HepG2 (cell line): ENCODE data around the gene ZNF616. TPM values are rescaled to one million over a fixed set of nuclear protein-coding genes. Genes with fewer than 3 reads are reported as not detected.
A peak's percentile ranks its signal among the peaks of the same experiment; 100 is the strongest.

Experiments used
- FOXO1 ChIP-seq: sonication (generic); formaldehyde crosslinking; IDR thresholded peaks from 2 replicates; pipeline ENCODE4 v1.4.0; 2020; ENCODE audit warnings: missing genetic modification reagents
- FOXP1 ChIP-seq, 2 experiments: fragments of 450-650 bp in 1 of 2; IDR thresholded peaks; 2 replicates each; pipeline ENCODE4 v1.6.1; 2017 to 2018; ENCODE audit warnings: antibody characterized with exemption in 1 of 2
- GATAD2A ChIP-seq: IDR thresholded peaks from 2 replicates; pipeline ENCODE4 v1.6.1; 2016
- IRF2 ChIP-seq: IDR thresholded peaks from 2 replicates; pipeline ENCODE4 v1.6.1; 2018; ENCODE audit warnings: missing genetic modification reagents, missing compliant biosample characterization
- JUNB ChIP-seq: sonication (generic); formaldehyde crosslinking; IDR thresholded peaks from 2 replicates; pipeline ENCODE4 v1.8.0; 2022; ENCODE audit warnings: missing genetic modification reagents, mild to moderate bottlenecking, borderline replicate concordance
- MAFK ChIP-seq, 2 experiments: IDR thresholded peaks in 1 of 2; conservative IDR thresholded peaks in 1 of 2; 2 replicates each; pipeline ENCODE4 v1.6.1; 2011; ENCODE audit warnings: improper control_type of control experiment in 2 of 2, low read length in 2 of 2
- SRF ChIP-seq: IDR thresholded peaks from 2 replicates; pipeline ENCODE4 v1.6.1; 2011; ENCODE audit warnings: mild to moderate bottlenecking, low read depth, low read length, moderate library complexity
- ZEB1 ChIP-seq: IDR thresholded peaks from 2 replicates; pipeline ENCODE4 v1.6.1; 2012; ENCODE audit warnings: mild to moderate bottlenecking, low read depth, inconsistent platforms; ENCODE audit not compliant: insufficient replicate concordance
- ZNF143 ChIP-seq: sonication (generic); formaldehyde crosslinking; IDR thresholded peaks from 2 replicates; pipeline ENCODE4 v1.4.0; 2020; ENCODE audit warnings: missing genetic modification reagents
- ZNF557 ChIP-seq: sonication (generic); formaldehyde crosslinking; IDR thresholded peaks from 2 replicates; pipeline ENCODE4 v1.4.0; 2020; ENCODE audit warnings: missing genetic modification reagents
- ZNF598 ChIP-seq: sonication (generic); formaldehyde crosslinking; IDR thresholded peaks from 2 replicates; pipeline ENCODE4 v1.5.1; 2020; ENCODE audit warnings: mild to moderate bottlenecking, missing genetic modification reagents, borderline replicate concordance
- polyA plus RNA-seq, 8 experiments: library from polyadenylated mRNA; depleted of rRNA in 3 of 8; stranded (reverse) in 7 of 8; unstranded in 1 of 8; fragments of >200 nt; fragmentation: Illumina TruSeq in 4 of 8; extraction: Trizol in 4 of 8; gene quantifications; 2 replicates each; pipeline versions ENCODE4 v1.2.1 to v1.2.3, GENCODE V29; 2011 to 2016; ENCODE audit warnings: low read depth in 4 of 8, missing spikeins in 1 of 8, mixed read lengths in 1 of 8; ENCODE audit not compliant: insufficient read depth in 1 of 8
- total RNA-seq, 5 experiments: library from RNA; depleted of rRNA; stranded (reverse); fragments of >200 nt; fragmentation: Illumina TruSeq; extraction: Trizol; gene quantifications; 2 replicates each; pipeline ENCODE4 v1.2.3, GENCODE V29; 2016; ENCODE audit warnings: low read depth in 1 of 5
- TF ChIP-seq, protein P1 (sequence below): sonication (generic); formaldehyde crosslinking; conservative IDR thresholded peaks from 2 replicates; pipeline ENCODE4 v1.4.0; 2020; ENCODE audit warnings: missing genetic modification reagents
- TF ChIP-seq, protein P2 (sequence below): sonication (generic); formaldehyde crosslinking; conservative IDR thresholded peaks from 2 replicates; pipeline ENCODE4 v1.4.0; 2020; ENCODE audit warnings: missing genetic modification reagents
- TF ChIP-seq, protein P3 (sequence below): sonication (generic); formaldehyde crosslinking; IDR thresholded peaks from 2 replicates; pipeline ENCODE4 v1.4.0; 2020; ENCODE audit warnings: missing genetic modification reagents, mild to moderate bottlenecking, borderline replicate concordance
- TF ChIP-seq, protein P4 (sequence below): sonication (generic); formaldehyde crosslinking; IDR thresholded peaks from 2 replicates; pipeline ENCODE4 v1.5.1; 2020; ENCODE audit warnings: missing genetic modification reagents, mild to moderate bottlenecking, borderline replicate concordance
- TF ChIP-seq, protein P5 (sequence below): sonication (generic); formaldehyde crosslinking; IDR thresholded peaks from 2 replicates; pipeline ENCODE4 v1.5.0; 2020; ENCODE audit warnings: missing genetic modification reagents
- TF ChIP-seq, protein P6 (sequence below): IDR thresholded peaks from 2 replicates; pipeline ENCODE4 v1.6.1; 2016; ENCODE audit warnings: mild to moderate bottlenecking

The ZNF616 gene
- total and polyA plus RNA-seq, 2 of the 13 experiments (the other 11 are each of a cell fraction or from before 2014, with no cell fraction given): 2.2 to 10.4 TPM

DNA sequence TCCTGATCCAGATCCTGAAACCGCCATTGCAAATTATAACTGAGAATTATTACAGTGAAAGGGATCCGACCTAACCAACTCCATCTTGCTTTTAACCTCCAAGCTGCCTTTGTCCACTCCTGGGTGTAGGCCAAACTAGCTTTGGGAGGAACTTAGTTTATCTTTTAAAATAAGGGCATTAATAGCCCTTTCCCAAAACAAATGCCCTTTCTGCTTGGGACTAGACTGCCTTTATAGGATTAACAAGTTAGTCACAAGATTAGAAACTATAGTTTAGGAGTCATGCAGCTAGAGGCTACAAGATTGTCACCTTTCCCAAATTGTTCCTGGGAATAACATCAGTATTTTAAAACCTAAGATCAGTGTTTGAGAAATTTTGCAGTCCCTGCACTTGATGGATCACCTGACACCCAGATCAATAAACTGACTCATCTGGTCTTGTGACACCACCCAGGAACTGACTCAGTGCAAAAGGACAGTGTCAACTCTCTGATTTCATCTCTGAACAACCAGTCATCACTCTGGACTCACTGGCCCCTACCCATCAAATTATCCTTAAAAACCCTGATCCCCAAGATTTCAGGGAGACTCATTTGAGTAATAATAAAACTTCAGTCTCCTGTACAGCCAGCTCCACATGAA lies 40.1 kb downstream of the ZNF616 start (continued):
- TF ChIP-seq ZNF598 (CRISPR knock-in tag): no peak
- no peak; the same call in 1 of the 2 replicates for TF ChIP-seq FOXO1 (CRISPR knock-in tag)
- TF ChIP-seq, protein P1, sequence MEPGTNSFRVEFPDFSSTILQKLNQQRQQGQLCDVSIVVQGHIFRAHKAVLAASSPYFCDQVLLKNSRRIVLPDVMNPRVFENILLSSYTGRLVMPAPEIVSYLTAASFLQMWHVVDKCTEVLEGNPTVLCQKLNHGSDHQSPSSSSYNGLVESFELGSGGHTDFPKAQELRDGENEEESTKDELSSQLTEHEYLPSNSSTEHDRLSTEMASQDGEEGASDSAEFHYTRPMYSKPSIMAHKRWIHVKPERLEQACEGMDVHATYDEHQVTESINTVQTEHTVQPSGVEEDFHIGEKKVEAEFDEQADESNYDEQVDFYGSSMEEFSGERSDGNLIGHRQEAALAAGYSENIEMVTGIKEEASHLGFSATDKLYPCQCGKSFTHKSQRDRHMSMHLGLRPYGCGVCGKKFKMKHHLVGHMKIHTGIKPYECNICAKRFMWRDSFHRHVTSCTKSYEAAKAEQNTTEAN (CRISPR knock-in tag): no peak
- no peak for TF ChIP-seq ZEB1
- TF ChIP-seq SRF: no peak
- TF ChIP-seq, protein P2, sequence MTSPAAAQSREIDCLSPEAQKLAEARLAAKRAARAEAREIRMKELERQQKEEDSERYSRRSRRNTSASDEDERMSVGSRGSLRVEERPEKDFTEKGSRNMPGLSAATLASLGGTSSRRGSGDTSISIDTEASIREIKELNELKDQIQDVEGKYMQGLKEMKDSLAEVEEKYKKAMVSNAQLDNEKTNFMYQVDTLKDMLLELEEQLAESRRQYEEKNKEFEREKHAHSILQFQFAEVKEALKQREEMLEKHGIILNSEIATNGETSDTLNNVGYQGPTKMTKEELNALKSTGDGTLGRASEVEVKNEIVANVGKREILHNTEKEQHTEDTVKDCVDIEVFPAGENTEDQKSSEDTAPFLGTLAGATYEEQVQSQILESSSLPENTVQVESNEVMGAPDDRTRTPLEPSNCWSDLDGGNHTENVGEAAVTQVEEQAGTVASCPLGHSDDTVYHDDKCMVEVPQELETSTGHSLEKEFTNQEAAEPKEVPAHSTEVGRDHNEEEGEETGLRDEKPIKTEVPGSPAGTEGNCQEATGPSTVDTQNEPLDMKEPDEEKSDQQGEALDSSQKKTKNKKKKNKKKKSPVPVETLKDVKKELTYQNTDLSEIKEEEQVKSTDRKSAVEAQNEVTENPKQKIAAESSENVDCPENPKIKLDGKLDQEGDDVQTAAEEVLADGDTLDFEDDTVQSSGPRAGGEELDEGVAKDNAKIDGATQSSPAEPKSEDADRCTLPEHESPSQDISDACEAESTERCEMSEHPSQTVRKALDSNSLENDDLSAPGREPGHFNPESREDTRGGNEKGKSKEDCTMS (CRISPR knock-in tag): no peak
- TF ChIP-seq GATAD2A: peak; percentile 43; the same call in 1 of the 2 replicates
- no peak for TF ChIP-seq ZNF557 (CRISPR knock-in tag)
- no peak for TF ChIP-seq FOXP1 (IDR thresholded peaks at IDR 0.05)
- no peak for TF ChIP-seq FOXP1 (CRISPR knock-in tag; IDR thresholded peaks at IDR 0.05)
- TF ChIP-seq, protein P3, sequence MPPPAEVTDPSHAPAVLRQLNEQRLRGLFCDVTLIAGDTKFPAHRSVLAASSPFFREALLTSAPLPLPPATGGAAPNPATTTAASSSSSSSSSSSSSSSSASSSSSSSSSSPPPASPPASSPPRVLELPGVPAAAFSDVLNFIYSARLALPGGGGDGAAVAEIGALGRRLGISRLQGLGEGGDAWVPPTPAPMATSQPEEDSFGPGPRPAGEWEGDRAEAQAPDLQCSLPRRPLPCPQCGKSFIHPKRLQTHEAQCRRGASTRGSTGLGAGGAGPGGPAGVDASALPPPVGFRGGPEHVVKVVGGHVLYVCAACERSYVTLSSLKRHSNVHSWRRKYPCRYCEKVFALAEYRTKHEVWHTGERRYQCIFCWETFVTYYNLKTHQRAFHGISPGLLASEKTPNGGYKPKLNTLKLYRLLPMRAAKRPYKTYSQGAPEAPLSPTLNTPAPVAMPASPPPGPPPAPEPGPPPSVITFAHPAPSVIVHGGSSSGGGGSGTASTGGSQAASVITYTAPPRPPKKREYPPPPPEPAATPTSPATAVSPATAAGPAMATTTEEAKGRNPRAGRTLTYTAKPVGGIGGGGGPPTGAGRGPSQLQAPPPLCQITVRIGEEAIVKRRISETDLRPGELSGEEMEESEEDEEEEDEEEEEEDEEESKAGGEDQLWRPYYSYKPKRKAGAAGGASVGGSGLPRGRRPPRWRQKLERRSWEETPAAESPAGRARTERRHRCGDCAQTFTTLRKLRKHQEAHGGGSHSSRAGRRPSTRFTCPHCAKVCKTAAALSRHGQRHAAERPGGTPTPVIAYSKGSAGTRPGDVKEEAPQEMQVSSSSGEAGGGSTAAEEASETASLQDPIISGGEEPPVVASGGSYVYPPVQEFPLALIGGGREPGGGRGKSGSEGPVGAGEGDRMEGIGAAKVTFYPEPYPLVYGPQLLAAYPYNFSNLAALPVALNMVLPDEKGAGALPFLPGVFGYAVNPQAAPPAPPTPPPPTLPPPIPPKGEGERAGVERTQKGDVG (CRISPR knock-in tag): no peak
- TF ChIP-seq JUNB (CRISPR knock-in tag): 0 out of 2 replicates have a peak, but pooled peaks have one; percentile 49
- TF ChIP-seq MAFK (conservative IDR thresholded peaks at IDR 0.05 in 1 of 2, IDR thresholded peaks at IDR 0.05 in 1 of 2; ENCODE audit: low read length in 2 of 2): 0 out of 4 replicates have a peak, but pooled peaks have one; percentile 11 to 24
- TF ChIP-seq, protein P4, sequence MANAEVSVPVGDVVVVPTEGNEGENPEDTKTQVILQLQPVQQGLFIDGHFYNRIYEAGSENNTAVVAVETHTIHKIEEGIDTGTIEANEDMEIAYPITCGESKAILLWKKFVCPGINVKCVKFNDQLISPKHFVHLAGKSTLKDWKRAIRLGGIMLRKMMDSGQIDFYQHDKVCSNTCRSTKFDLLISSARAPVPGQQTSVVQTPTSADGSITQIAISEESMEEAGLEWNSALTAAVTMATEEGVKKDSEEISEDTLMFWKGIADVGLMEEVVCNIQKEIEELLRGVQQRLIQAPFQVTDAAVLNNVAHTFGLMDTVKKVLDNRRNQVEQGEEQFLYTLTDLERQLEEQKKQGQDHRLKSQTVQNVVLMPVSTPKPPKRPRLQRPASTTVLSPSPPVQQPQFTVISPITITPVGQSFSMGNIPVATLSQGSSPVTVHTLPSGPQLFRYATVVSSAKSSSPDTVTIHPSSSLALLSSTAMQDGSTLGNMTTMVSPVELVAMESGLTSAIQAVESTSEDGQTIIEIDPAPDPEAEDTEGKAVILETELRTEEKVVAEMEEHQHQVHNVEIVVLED: no peak
- TF ChIP-seq, protein P5, sequence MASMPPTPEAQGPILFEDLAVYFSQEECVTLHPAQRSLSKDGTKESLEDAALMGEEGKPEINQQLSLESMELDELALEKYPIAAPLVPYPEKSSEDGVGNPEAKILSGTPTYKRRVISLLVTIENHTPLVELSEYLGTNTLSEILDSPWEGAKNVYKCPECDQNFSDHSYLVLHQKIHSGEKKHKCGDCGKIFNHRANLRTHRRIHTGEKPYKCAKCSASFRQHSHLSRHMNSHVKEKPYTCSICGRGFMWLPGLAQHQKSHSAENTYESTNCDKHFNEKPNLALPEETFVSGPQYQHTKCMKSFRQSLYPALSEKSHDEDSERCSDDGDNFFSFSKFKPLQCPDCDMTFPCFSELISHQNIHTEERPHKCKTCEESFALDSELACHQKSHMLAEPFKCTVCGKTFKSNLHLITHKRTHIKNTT (CRISPR knock-in tag): no peak
- TF ChIP-seq IRF2: 0 out of 2 replicates have a peak, but pooled peaks have one; percentile 18
- TF ChIP-seq ZNF143 (CRISPR knock-in tag): no peak
- TF ChIP-seq, protein P6, sequence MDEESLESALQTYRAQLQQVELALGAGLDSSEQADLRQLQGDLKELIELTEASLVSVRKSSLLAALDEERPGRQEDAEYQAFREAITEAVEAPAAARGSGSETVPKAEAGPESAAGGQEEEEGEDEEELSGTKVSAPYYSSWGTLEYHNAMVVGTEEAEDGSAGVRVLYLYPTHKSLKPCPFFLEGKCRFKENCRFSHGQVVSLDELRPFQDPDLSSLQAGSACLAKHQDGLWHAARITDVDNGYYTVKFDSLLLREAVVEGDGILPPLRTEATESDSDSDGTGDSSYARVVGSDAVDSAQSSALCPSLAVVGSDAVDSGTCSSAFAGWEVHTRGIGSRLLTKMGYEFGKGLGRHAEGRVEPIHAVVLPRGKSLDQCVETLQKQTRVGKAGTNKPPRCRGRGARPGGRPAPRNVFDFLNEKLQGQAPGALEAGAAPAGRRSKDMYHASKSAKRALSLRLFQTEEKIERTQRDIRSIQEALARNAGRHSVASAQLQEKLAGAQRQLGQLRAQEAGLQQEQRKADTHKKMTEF (CRISPR knock-in tag): no peak
